ENCODE results near the gene ABCB4. TPM values are rescaled to one million over a fixed set of nuclear protein-coding genes. Genes with fewer than 3 reads are reported as not detected.

The ABCB4 gene
- total RNA-seq, 1 donor from 2014 or later: 0.30 TPM

- Histone ChIP-seq H2AFZ (replicated peaks) (no peak overlapping the region), H3K27me3 (no peaks in the 10 kb centered on the region), H3F3A (ENCODE audit: low read depth) (no peaks in the 10 kb centered on the region), H3K79me2 (ENCODE audit: low read depth) (no peaks in the 10 kb centered on the region), H3K36me3 (no peaks in the 10 kb centered on the region), H3K4me2 (no peak overlapping the region), H3K9ac (no peak overlapping the region), H4K20me1 (ENCODE audit: low read depth) (no peaks in the 10 kb centered on the region), H3K4me1 (no peaks in the 10 kb centered on the region), H3K27ac (no peak overlapping the region), H3K9me3 (ENCODE audit: low read depth) (no peaks in the 10 kb centered on the region), H3K4me3 (no peak overlapping the region)
- Mint-ChIP-seq H3K27me3 (ENCODE audit: insufficient read depth, low read depth) (no peaks in the 10 kb centered on the region), H3K4me3 (no peak overlapping the region), H3K9me3 (no peaks in the 10 kb centered on the region), H3K4me1 (no peaks in the 10 kb centered on the region), H3K36me3 (no peaks in the 10 kb centered on the region), H3K27ac (no peak overlapping the region)
- no peak for TF ChIP-seq EZH2 (IDR thresholded peaks at IDR 0.05)
- no peak for TF ChIP-seq EZH2phosphoT487 (IDR thresholded peaks at IDR 0.05)
- TF ChIP-seq CTCF (IDR thresholded peaks at IDR 0.05): no peak
- no peak for DNase-seq (ENCODE audit: low spot score)
These were observed 19.9 kb upstream of the ABCB4 start for GRCh38 chr7:87495366-87495765.

GRCh38 chr7:87494454-87494853, 19.0 kb upstream of the ABCB4 start:
- no peak overlapping the region for H3K27ac Mint-ChIP-seq
- H3K9me3 Mint-ChIP-seq: no peaks in the 10 kb centered on the region
- Histone ChIP-seq H3K4me1 (no peaks in the 10 kb centered on the region), H3K27me3 (no peaks in the 10 kb centered on the region), H3K27ac (no peak overlapping the region), H3K4me3 (no peak overlapping the region), H4K20me1 (ENCODE audit: low read depth) (no peaks in the 10 kb centered on the region), H2AFZ (replicated peaks) (no peak overlapping the region), H3K36me3 (no peaks in the 10 kb centered on the region), H3F3A (ENCODE audit: low read depth) (no peaks in the 10 kb centered on the region), H3K4me2 (no peak overlapping the region), H3K79me2 (ENCODE audit: low read depth) (no peaks in the 10 kb centered on the region), H3K9ac (no peak overlapping the region), H3K9me3 (ENCODE audit: low read depth) (no peaks in the 10 kb centered on the region)
- TF ChIP-seq CTCF (IDR thresholded peaks at IDR 0.05): no peak
- TF ChIP-seq EZH2 (IDR thresholded peaks at IDR 0.05): no peak
- no peak for TF ChIP-seq EZH2phosphoT487 (IDR thresholded peaks at IDR 0.05)
- no peak overlapping the region for H3K4me3 Mint-ChIP-seq
- H3K36me3 Mint-ChIP-seq: no peaks in the 10 kb centered on the region
- no peaks in the 10 kb centered on the region for H3K27me3 Mint-ChIP-seq (ENCODE audit: insufficient read depth, low read depth)
- DNase-seq (ENCODE audit: low spot score): no peak
- H3K4me1 Mint-ChIP-seq: no peaks in the 10 kb centered on the region

GRCh38 chr7:87483131-87483530, 7.7 kb upstream of the ABCB4 start:
- no peaks in the 10 kb centered on the region for H3K9me3 ChIP-seq (ENCODE audit: low read depth)
- H4K20me1 ChIP-seq (ENCODE audit: low read depth): no peaks in the 10 kb centered on the region
- no peak overlapping the region for H3K9ac ChIP-seq
- H3K4me3 Mint-ChIP-seq: no peak overlapping the region
- no peaks in the 10 kb centered on the region for H3K36me3 ChIP-seq
- no peaks in the 10 kb centered on the region for H3K9me3 Mint-ChIP-seq
- H2AFZ ChIP-seq (replicated peaks): no peak overlapping the region
- peaks cover 7% of the 10 kb centered on the region for H3K27me3 ChIP-seq
- H3K4me1 Mint-ChIP-seq: no peaks in the 10 kb centered on the region
- TF ChIP-seq EZH2phosphoT487 (IDR thresholded peaks at IDR 0.05): no peak
- TF ChIP-seq EZH2 (IDR thresholded peaks at IDR 0.05): no peak
- no peak for TF ChIP-seq CTCF (IDR thresholded peaks at IDR 0.05)
- no peak for DNase-seq (ENCODE audit: low spot score)
- H3K27ac Mint-ChIP-seq: no peak overlapping the region
- H3K79me2 ChIP-seq (ENCODE audit: low read depth): no peaks in the 10 kb centered on the region
- H3K4me1 ChIP-seq: no peaks in the 10 kb centered on the region
- no peaks in the 10 kb centered on the region for H3K27me3 Mint-ChIP-seq (ENCODE audit: insufficient read depth, low read depth)
- H3F3A ChIP-seq (ENCODE audit: low read depth): no peaks in the 10 kb centered on the region
- no peak overlapping the region for H3K4me3 ChIP-seq
- H3K27ac ChIP-seq: no peak overlapping the region
- no peaks in the 10 kb centered on the region for H3K36me3 Mint-ChIP-seq
- H3K4me2 ChIP-seq: no peak overlapping the region
